HepG2 (cell line): Measurements from ENCODE around the gene UBE2D3. TPM values are rescaled to one million over a fixed set of nuclear protein-coding genes. Genes with fewer than 3 reads are reported as not detected.

Experiments used
- ATAC-seq: fragments of 200-7000 bp; cut with Tn5 transposase; 3 replicates; pipeline ENCODE4 v1.9.1; 2020; ENCODE audit warnings: mild to moderate bottlenecking, moderate library complexity
- BruUV-seq: library from RNA; stranded (reverse); fragments of 400-500 nt; replicated peaks from 2 replicates; lab custom pipeline; 2021; lab: Mats Ljungman, UMichigan
- CTCF ChIA-PET: fragments of 300-600 bp; formaldehyde crosslinking; extraction: SDS; loops from one replicate; lab custom pipeline; 2021; ENCODE audit warnings: low total read pairs, inconsistent platforms, low intra/inter-chr PET ratio; lab: Yijun Ruan, JAX
- POLR2A ChIA-PET: fragments of 350-600 bp; sonication (Branson Sonifier 250); formaldehyde crosslinking; loops from one replicate; lab custom pipeline; 2020; ENCODE audit warnings: antibody characterized with exemption, inconsistent platforms; lab: Yijun Ruan, JAX
- DNase-seq: peaks from one replicate; pipeline ENCODE4 v3.0.0-alpha.2; 2015; ENCODE audit warnings: low spot score
- FAIRE-seq: peaks from 3 replicates; lab custom pipeline; 2011; peaks lifted over from hg19 to GRCh38; lab: Jason Lieb, UNC
- H2AFZ ChIP-seq: one replicate; pipeline ENCODE4 v1.6.1; 2011; ENCODE audit warnings: low read length, inconsistent platforms
- H3K27ac ChIP-seq: fragments of 300-600 bp; 3 replicates; pipeline ENCODE4 v1.8.0; 2011; ENCODE audit warnings: mixed run types, mild to moderate bottlenecking, mixed read lengths, low read length, inconsistent platforms; ENCODE audit not compliant: insufficient read depth; ENCODE audit errors: extremely low read length
- H3K27me3 ChIP-seq, 2 experiments: fragments of 200-600 bp in 1 of 2; 2 replicates in 1 of 2; 3 replicates in 1 of 2; pipeline versions ENCODE4 v1.6.0 to v1.8.0; 2011; ENCODE audit warnings: low read length in 2 of 2, mild to moderate bottlenecking in 2 of 2, moderate library complexity in 2 of 2, inconsistent platforms in 1 of 2; ENCODE audit not compliant: insufficient read depth in 2 of 2, control insufficient read depth in 1 of 2
- H3K36me3 ChIP-seq, 2 experiments: fragments of 200-600 bp in 1 of 2; replicated peaks in 1 of 2; 2 replicates in 1 of 2; 3 replicates in 1 of 2; pipeline versions ENCODE4 v1.5.1 to v1.8.0; 2011; ENCODE audit warnings: low read length in 2 of 2, inconsistent platforms in 1 of 2; ENCODE audit not compliant: insufficient read depth in 2 of 2, control insufficient read depth in 1 of 2
- H3K4me1 ChIP-seq: 2 replicates; pipeline ENCODE4 v1.5.1; 2012; ENCODE audit warnings: low read length, inconsistent platforms; ENCODE audit not compliant: insufficient read depth
- H3K4me2 ChIP-seq: 2 replicates; pipeline ENCODE4 v1.6.0; 2011; ENCODE audit warnings: low read depth, low read length, inconsistent platforms
- H3K4me3 ChIP-seq, 3 experiments: fragments of 200-600 bp in 1 of 3; sonication (generic), shearing (Covaris generic) in 1 of 3; replicated peaks in 1 of 3; 2 replicates each; pipeline ENCODE4 v1.5.1; 2011 to 2016; ENCODE audit warnings: low read length in 3 of 3, inconsistent platforms in 2 of 3, low read depth in 2 of 3, mild to moderate bottlenecking in 2 of 3, control low read depth in 1 of 3, mixed read lengths in 1 of 3; ENCODE audit not compliant: insufficient read depth in 1 of 3
- H3K79me2 ChIP-seq: one replicate; pipeline ENCODE4 v1.6.1; 2011; ENCODE audit warnings: low read length, inconsistent platforms; ENCODE audit not compliant: insufficient read depth
- H3K9ac ChIP-seq: 2 replicates; pipeline ENCODE4 v1.6.0; 2011; ENCODE audit warnings: mild to moderate bottlenecking, low read depth, low read length, inconsistent platforms; ENCODE audit not compliant: insufficient read depth
- H3K9me3 ChIP-seq: 2 replicates; pipeline ENCODE4 v1.5.1; 2012; ENCODE audit warnings: mild to moderate bottlenecking, low read length
- H4K20me1 ChIP-seq: 2 replicates; pipeline ENCODE4 v1.6.0; 2011; ENCODE audit warnings: inconsistent platforms, mild to moderate bottlenecking, low read length, moderate library complexity; ENCODE audit not compliant: insufficient read depth
- CBX2 ChIP-seq, 2 experiments: fragments of 200-600 bp in 1 of 2; sonication (generic); formaldehyde crosslinking in 1 of 2; IDR thresholded peaks; 2 replicates each; pipeline versions ENCODE4 v1.7.0 to v1.8.1; 2018 to 2022; ENCODE audit warnings: low read depth in 2 of 2, low read length in 1 of 2, mild to moderate bottlenecking in 1 of 2, missing genetic modification reagents in 1 of 2
- IRX3 ChIP-seq: sonication (generic); formaldehyde crosslinking; IDR thresholded peaks from 2 replicates; pipeline ENCODE4 v1.8.1; 2023; ENCODE audit warnings: mild to moderate bottlenecking, low read depth, missing genetic modification reagents, borderline replicate concordance
- MAFF ChIP-seq: IDR thresholded peaks from 2 replicates; pipeline ENCODE4 v1.6.1; 2011; ENCODE audit warnings: low read depth, low read length, improper control_type of control experiment
- MAFK ChIP-seq, 2 experiments: IDR thresholded peaks in 1 of 2; conservative IDR thresholded peaks in 1 of 2; 2 replicates each; pipeline ENCODE4 v1.6.1; 2011; ENCODE audit warnings: improper control_type of control experiment in 2 of 2, low read length in 2 of 2
- MBNL3 ChIP-seq: fragments of 250-450 bp; sonication (Bioruptor Pico); conservative IDR thresholded peaks from 2 replicates; pipeline ENCODE4 v1.8.0; 2022; ENCODE audit warnings: mild to moderate bottlenecking, inconsistent platforms
- ZNF549 ChIP-seq: sonication (generic); formaldehyde crosslinking; IDR thresholded peaks from 2 replicates; pipeline ENCODE4 v1.5.0; 2020; ENCODE audit warnings: missing genetic modification reagents
- WGBS: methylation state at CpG from one replicate; pipeline ENCODE4 v1.1.6; 2017; ENCODE audit warnings: low lambda C conversion rate; 5-methylcytosine and 5-hydroxymethylcytosine counted together
- in situ Hi-C: cut with HindIII; loops from 2 replicates; pipeline ENCODE4 v1.10.0; 2017; ENCODE audit warnings: low pct_unique_long_range_greater_than_20kb; ENCODE audit not compliant: extremely low pct_ligation_motif_present
- intact Hi-C: fragments of 100-400 bp; cut with micrococcal nuclease; formaldehyde crosslinking; loops from one replicate; pipeline ENCODE4 v1.10.0; 2022; ENCODE audit not compliant: unreplicated experiment
- polyA plus RNA-seq, 8 experiments: library from polyadenylated mRNA; depleted of rRNA in 3 of 8; stranded (reverse) in 7 of 8; unstranded in 1 of 8; fragments of >200 nt; fragmentation: Illumina TruSeq in 4 of 8; extraction: Trizol in 4 of 8; gene quantifications; 2 replicates each; pipeline versions ENCODE4 v1.2.1 to v1.2.3, GENCODE V29; 2011 to 2016; ENCODE audit warnings: low read depth in 4 of 8, missing spikeins in 1 of 8, mixed read lengths in 1 of 8; ENCODE audit not compliant: insufficient read depth in 1 of 8
- total RNA-seq, 5 experiments: library from RNA; depleted of rRNA; stranded (reverse); fragments of >200 nt; fragmentation: Illumina TruSeq; extraction: Trizol; gene quantifications; 2 replicates each; pipeline ENCODE4 v1.2.3, GENCODE V29; 2016; ENCODE audit warnings: low read depth in 1 of 5
- TF ChIP-seq, protein P1 (sequence below): sonication (generic); formaldehyde crosslinking; IDR thresholded peaks from 2 replicates; pipeline ENCODE4 v1.8.0; 2023; ENCODE audit warnings: mild to moderate bottlenecking, missing genetic modification reagents
- TF ChIP-seq, protein P2 (sequence below): sonication (generic); formaldehyde crosslinking; IDR thresholded peaks from 2 replicates; pipeline ENCODE4 v1.4.0; 2020; ENCODE audit warnings: missing genetic modification reagents
- TF ChIP-seq, protein P3 (sequence below): IDR thresholded peaks from 2 replicates; pipeline ENCODE4 v1.6.1; 2016; ENCODE audit warnings: control low read depth
- TF ChIP-seq, protein P4 (sequence below): sonication (generic); formaldehyde crosslinking; IDR thresholded peaks from 2 replicates; pipeline ENCODE4 v1.4.0; 2020; ENCODE audit warnings: mild to moderate bottlenecking, missing genetic modification reagents

The UBE2D3 gene
- total and polyA plus RNA-seq, 2 of the 13 experiments (the other 11 are each of a cell fraction or from before 2014, with no cell fraction given): 224 to 293 TPM

DNA sequence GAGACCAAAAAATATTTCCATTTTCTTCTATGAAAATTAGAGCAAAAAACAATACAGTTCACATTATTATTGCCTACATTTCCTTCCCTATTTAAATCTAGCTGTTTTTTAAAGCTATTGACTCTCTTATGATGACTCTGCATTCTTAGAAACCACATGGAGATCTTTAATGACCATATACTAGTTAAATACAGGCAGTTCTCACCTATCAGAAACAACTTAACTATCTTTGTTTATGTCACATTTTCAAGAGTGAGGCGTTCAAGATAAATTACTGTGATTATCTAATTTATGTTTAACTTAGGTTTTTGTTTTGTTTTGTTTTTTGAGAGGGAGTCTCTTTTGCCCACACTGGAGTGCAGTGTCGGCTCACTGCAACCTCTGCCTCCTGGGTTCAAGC is 44.4 kb upstream of the UBE2D3 start:
- intact Hi-C loops: no loop called here

More for the DNA sequence above, 44.4 kb upstream of the UBE2D3 start:
- ChIA-PET POLR2A (no interaction called here), CTCF (no interaction called here)
- Histone ChIP-seq H3K79me2 (peaks cover 71% of the 10 kb centered on the region), H2AFZ (no peak overlapping the region), H3K4me2 (no peak overlapping the region), H3K4me3 (no peak overlapping the region), H4K20me1 (no peaks in the 10 kb centered on the region), H3K4me1 (peaks cover 42% of the 10 kb centered on the region), H3K36me3 (peaks cover 0 to 5% of the 10 kb centered on the region in 2 experiments; a peak in 2 of 5 replicates), H3K27me3 (no peaks in the 10 kb centered on the region), H3K9me3 (peaks cover 4% of the 10 kb centered on the region), H3K27ac (no peak overlapping the region), H3K9ac (no peak overlapping the region)
- FAIRE-seq (no peak), DNase-seq (no peak), ATAC-seq (no peak)
- in situ Hi-C loops: no loop called here
- TF ChIP-seq, protein P1, sequence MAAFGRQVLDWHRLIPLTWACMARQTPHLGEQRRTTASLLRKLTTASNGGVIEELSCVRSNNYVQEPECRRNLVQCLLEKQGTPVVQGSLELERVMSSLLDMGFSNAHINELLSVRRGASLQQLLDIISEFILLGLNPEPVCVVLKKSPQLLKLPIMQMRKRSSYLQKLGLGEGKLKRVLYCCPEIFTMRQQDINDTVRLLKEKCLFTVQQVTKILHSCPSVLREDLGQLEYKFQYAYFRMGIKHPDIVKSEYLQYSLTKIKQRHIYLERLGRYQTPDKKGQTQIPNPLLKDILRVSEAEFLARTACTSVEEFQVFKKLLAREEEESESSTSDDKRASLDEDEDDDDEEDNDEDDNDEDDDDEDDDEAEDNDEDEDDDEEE (CRISPR knock-in tag): no peak
- TF ChIP-seq MBNL3 (CRISPR knock-in tag) (no peak), MAFK (conservative IDR thresholded peaks at IDR 0.05 in 1 of 2, IDR thresholded peaks at IDR 0.05 in 1 of 2; ENCODE audit: low read length in 2 of 2) (peak; percentile 22 to 67; a peak in 3 of 4 replicates), ZNF549 (CRISPR knock-in tag) (no peak), MAFF (peak; percentile 26; the same call in 1 of the 2 replicates), CBX2 (IDR thresholded peaks at IDR 0.05; ENCODE audit: low read depth, low read length) (no peak), CBX2 (CRISPR knock-in tag; IDR thresholded peaks at IDR 0.05; ENCODE audit: low read depth) (no peak), IRX3 (no peak)
- TF ChIP-seq, protein P2, sequence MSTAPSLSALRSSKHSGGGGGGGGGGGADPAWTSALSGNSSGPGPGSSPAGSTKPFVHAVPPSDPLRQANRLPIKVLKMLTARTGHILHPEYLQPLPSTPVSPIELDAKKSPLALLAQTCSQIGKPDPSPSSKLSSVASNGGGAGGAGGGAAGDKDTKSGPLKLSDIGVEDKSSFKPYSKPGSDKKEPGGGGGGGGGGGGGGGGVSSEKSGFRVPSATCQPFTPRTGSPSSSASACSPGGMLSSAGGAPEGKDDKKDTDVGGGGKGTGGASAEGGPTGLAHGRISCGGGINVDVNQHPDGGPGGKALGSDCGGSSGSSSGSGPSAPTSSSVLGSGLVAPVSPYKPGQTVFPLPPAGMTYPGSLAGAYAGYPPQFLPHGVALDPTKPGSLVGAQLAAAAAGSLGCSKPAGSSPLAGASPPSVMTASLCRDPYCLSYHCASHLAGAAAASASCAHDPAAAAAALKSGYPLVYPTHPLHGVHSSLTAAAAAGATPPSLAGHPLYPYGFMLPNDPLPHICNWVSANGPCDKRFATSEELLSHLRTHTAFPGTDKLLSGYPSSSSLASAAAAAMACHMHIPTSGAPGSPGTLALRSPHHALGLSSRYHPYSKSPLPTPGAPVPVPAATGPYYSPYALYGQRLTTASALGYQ (CRISPR knock-in tag): no peak
- TF ChIP-seq, protein P3, sequence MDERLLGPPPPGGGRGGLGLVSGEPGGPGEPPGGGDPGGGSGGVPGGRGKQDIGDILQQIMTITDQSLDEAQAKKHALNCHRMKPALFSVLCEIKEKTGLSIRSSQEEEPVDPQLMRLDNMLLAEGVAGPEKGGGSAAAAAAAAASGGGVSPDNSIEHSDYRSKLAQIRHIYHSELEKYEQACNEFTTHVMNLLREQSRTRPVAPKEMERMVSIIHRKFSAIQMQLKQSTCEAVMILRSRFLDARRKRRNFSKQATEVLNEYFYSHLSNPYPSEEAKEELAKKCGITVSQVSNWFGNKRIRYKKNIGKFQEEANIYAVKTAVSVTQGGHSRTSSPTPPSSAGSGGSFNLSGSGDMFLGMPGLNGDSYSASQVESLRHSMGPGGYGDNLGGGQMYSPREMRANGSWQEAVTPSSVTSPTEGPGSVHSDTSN (CRISPR knock-in tag): no peak
- TF ChIP-seq, protein P4, sequence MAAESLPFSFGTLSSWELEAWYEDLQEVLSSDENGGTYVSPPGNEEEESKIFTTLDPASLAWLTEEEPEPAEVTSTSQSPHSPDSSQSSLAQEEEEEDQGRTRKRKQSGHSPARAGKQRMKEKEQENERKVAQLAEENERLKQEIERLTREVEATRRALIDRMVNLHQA: no peak
- 97% methylated on average over 2 of the region's 2 CpGs for WGBS
- no TSS peak for BruUV-seq
